AG09309 (cell line): ENCODE data around the gene CNTD1.
"Not testable (repeated sequence)": the region's sequence is repeated elsewhere in the genome, so short reads cannot be mapped to it uniquely, and the experiment has no call there.

Source experiments
- DNase-seq: peaks from one replicate; pipeline ENCODE4 v3.0.0-alpha.2; 2010; ENCODE audit warnings: low read depth
- H3K4me3 ChIP-seq: 2 replicates; pipeline ENCODE4 v1.5.1; 2011; ENCODE audit warnings: mild to moderate bottlenecking, low read depth, low read length, moderate library complexity; ENCODE audit not compliant: control insufficient read depth
- CTCF ChIP-seq: IDR thresholded peaks from 2 replicates; pipeline ENCODE4 v1.5.1; 2011; ENCODE audit warnings: mild to moderate bottlenecking, low read depth, low read length, inconsistent platforms; ENCODE audit not compliant: insufficient read depth, control insufficient read depth; ENCODE audit errors: missing control alignments

The CNTD1 gene

GRCh38 chr17:42852351-42852750 is 53.7 kb downstream of the CNTD1 start:
- no peak overlapping the region for H3K4me3 ChIP-seq
- TF ChIP-seq CTCF: no peak
- no peak for DNase-seq

DNA sequence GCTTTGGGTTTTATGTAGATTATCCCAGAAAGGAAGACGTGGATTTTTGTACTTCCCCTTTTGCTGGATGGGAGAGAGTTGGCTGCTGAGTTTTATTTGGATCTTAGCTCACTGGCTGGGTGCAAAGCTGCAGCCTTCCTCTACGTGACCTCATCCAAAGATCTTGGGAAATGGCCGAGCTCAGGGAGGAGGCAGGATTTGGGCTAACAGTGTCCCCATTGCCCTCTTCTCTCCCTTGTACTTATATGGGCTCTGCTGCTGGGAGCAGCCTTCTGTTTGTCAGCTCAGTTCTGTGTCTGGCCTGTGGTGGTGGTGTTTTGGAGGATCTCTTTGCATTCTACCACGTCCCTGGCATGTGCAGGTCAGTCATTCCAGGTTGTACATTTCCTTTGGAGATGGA is 54.3 kb downstream of the CNTD1 start:
- TF ChIP-seq CTCF: no peak
- no peak for DNase-seq
- H3K4me3 ChIP-seq: no peak overlapping the region

- no peak overlapping the region for H3K4me3 ChIP-seq
- TF ChIP-seq CTCF: no peak
- no peak for DNase-seq
These were observed 54.9 kb downstream of the CNTD1 start for GRCh38 chr17:42853597-42853967.

- no peak for TF ChIP-seq CTCF
- no peak overlapping the region for H3K4me3 ChIP-seq
- DNase-seq: no peak
These were observed 55.5 kb downstream of the CNTD1 start for GRCh38 chr17:42853968-42854790.

GRCh38 chr17:42855048-42855596 is 56.5 kb downstream of the CNTD1 start:
- no peak for DNase-seq
- H3K4me3 ChIP-seq: no peak overlapping the region
- no peak for TF ChIP-seq CTCF

GRCh38 chr17:42856093-42856492 is 57.4 kb downstream of the CNTD1 start:
- DNase-seq, H3K4me3 ChIP-seq: not testable (repeated sequence)

DNA sequence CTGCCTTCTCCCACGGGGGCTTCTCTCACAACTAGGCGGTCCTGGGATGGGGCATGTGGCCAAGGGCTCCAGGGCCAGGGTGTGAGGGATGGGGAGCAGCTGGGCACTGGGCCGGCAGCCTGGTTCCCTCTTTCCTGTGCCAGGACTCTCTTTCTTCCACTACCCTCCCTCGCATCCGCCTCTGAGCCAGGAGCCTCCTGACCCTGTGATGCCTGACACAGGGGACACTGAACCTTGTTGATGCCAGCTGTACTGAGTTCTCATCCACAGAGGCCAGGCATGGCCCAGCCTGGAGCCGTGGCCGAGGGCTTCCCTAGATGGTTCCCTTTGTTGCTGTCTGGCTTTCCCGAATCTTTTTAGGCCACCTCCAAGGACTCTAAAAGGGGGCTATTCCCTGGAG is 57.9 kb downstream of the CNTD1 start:
- not testable (repeated sequence) for H3K4me3 ChIP-seq, DNase-seq
